K562 (cell line): ENCODE measurements around the gene SPTBN2. TPM values are rescaled to one million over a fixed set of nuclear protein-coding genes. Genes with fewer than 3 reads are reported as not detected.
A peak's percentile ranks its signal among the peaks of the same experiment; 100 is the strongest.

ENCODE experiments used
- ATAC-seq: fragments of 200-7000 bp; cut with Tn5 transposase; 3 replicates; pipeline ENCODE4 v1.9.1; 2020; ENCODE audit warnings: moderate library complexity
- BruUV-seq: library from RNA; stranded (reverse); fragments of 400-500 nt; replicated peaks from 2 replicates; lab custom pipeline; 2021; lab: Mats Ljungman, UMichigan
- CTCF ChIA-PET: fragments of 300-600 bp; formaldehyde crosslinking; extraction: SDS; loops from one replicate; lab custom pipeline; 2021; ENCODE audit warnings: low intra/inter-chr PET ratio; lab: Yijun Ruan, JAX
- POLR2A ChIA-PET: fragments of 300-600, 350-650 bp; sonication (Branson Sonifier 250); formaldehyde crosslinking; extraction: SDS; loops from one replicate; lab custom pipeline; 2021; ENCODE audit warnings: antibody characterized with exemption, inconsistent platforms; lab: Yijun Ruan, JAX
- DNase-seq, 4 experiments: peaks; one replicate each; pipeline versions ENCODE4 v3.0.0 to v3.0.0-alpha.2; 2011 to 2018; ENCODE audit warnings: low spot score in 3 of 4, mixed read lengths in 3 of 4; ENCODE audit errors: extremely low read depth in 1 of 4
- FAIRE-seq: peaks from 2 replicates; lab custom pipeline; 2011; peaks lifted over from hg19 to GRCh38; lab: Jason Lieb, UNC
- H2AFZ ChIP-seq: 2 replicates; pipeline ENCODE4 v1.6.0; 2011; ENCODE audit warnings: low read depth, low read length, control low read depth, inconsistent platforms
- H3K27ac ChIP-seq: fragments of 200-600 bp; 3 replicates; pipeline ENCODE4 v1.8.0; 2011; ENCODE audit warnings: low read depth, mild to moderate bottlenecking, control low read depth, inconsistent platforms, low read length, moderate library complexity, mixed read lengths; ENCODE audit errors: extremely low read depth
- H3K27me3 ChIP-seq, 2 experiments: fragments of 300-600 bp in 1 of 2; 2 replicates in 1 of 2; 3 replicates in 1 of 2; pipeline versions ENCODE4 v1.6.0 to v1.8.0; 2011; ENCODE audit warnings: inconsistent platforms in 2 of 2, low read length in 2 of 2, mild to moderate bottlenecking in 1 of 2, mixed read lengths in 1 of 2, moderate library complexity in 1 of 2; ENCODE audit not compliant: control insufficient read depth in 2 of 2, insufficient read depth in 2 of 2
- H3K36me3 ChIP-seq: fragments of 300-600 bp; 3 replicates; pipeline ENCODE4 v1.8.0; 2011; ENCODE audit warnings: mild to moderate bottlenecking, low read length, inconsistent platforms; ENCODE audit not compliant: control insufficient read depth, insufficient read depth
- H3K4me1 ChIP-seq, 2 experiments: fragments of 200-600 bp in 1 of 2; replicated peaks in 1 of 2; 2 replicates in 1 of 2; 3 replicates in 1 of 2; pipeline versions ENCODE4 v1.5.1 to v1.8.0; 2011; ENCODE audit warnings: inconsistent platforms in 2 of 2, low read length in 2 of 2, mild to moderate bottlenecking in 1 of 2, mixed read lengths in 1 of 2, moderate library complexity in 1 of 2; ENCODE audit not compliant: control insufficient read depth in 2 of 2, insufficient read depth in 2 of 2
- H3K4me2 ChIP-seq: 2 replicates; pipeline ENCODE4 v1.6.1; 2011; ENCODE audit warnings: low read length, control low read depth, inconsistent platforms, mixed read lengths; ENCODE audit not compliant: insufficient read depth
- H3K4me3 ChIP-seq: fragments of 200-600 bp; sonication (generic), shearing (Covaris generic); 2 replicates; pipeline ENCODE4 v1.5.1; 2016; ENCODE audit warnings: control low read depth, inconsistent platforms
- H3K79me2 ChIP-seq: fragments of 200-600 bp; 3 replicates; pipeline ENCODE4 v1.8.0; 2011; ENCODE audit warnings: low read length, inconsistent platforms; ENCODE audit not compliant: control insufficient read depth, insufficient read depth
- H3K9ac ChIP-seq, 2 experiments: 2 replicates each; pipeline versions ENCODE4 v1.6.0 to v1.6.1; 2011; ENCODE audit warnings: low read depth in 2 of 2, low read length in 2 of 2, control low read depth in 1 of 2, inconsistent platforms in 1 of 2, mild to moderate bottlenecking in 1 of 2, mixed read lengths in 1 of 2; ENCODE audit not compliant: insufficient read depth in 1 of 2
- H3K9me1 ChIP-seq: one replicate; pipeline ENCODE4 v1.6.0; 2011; ENCODE audit warnings: inconsistent platforms, mild to moderate bottlenecking, low read length, moderate library complexity; ENCODE audit not compliant: control insufficient read depth, insufficient read depth
- H3K9me3 ChIP-seq: replicated peaks from 2 replicates; pipeline ENCODE4 v1.5.1; 2011; ENCODE audit warnings: low read depth, low read length, inconsistent platforms; ENCODE audit not compliant: control insufficient read depth, insufficient read depth
- H4K20me1 ChIP-seq: replicated peaks from 2 replicates; pipeline ENCODE4 v1.6.1; 2011; ENCODE audit warnings: low read length, inconsistent platforms, mixed read lengths; ENCODE audit not compliant: control insufficient read depth, insufficient read depth
- BHLHE40 ChIP-seq: IDR thresholded peaks from 2 replicates; pipeline ENCODE4 v1.6.1; 2011; ENCODE audit warnings: low read length, improper control_type of control experiment
- CBX2 ChIP-seq: fragments of 200-600 bp; sonication (generic); IDR thresholded peaks from one replicate; pipeline ENCODE4 v1.6.1; 2012; ENCODE audit warnings: mild to moderate bottlenecking, low read length, inconsistent platforms; ENCODE audit not compliant: insufficient read depth, poor library complexity, severe bottlenecking
- HOMEZ ChIP-seq: fragments of 250-450 bp; sonication (Bioruptor Pico); IDR thresholded peaks from 2 replicates; pipeline ENCODE4 v1.4.0; 2020; ENCODE audit warnings: mild to moderate bottlenecking, moderate library complexity
- PCBP1 ChIP-seq: fragments of 200-400 bp; formaldehyde crosslinking; IDR thresholded peaks from 2 replicates; pipeline ENCODE4 v1.6.1; 2018; ENCODE audit warnings: mild to moderate bottlenecking, low read depth, low read length; ENCODE audit not compliant: poor library complexity, severe bottlenecking
- PHF20 ChIP-seq: fragments of 450-650 bp; IDR thresholded peaks from 2 replicates; pipeline ENCODE4 v1.6.1; 2018; ENCODE audit not compliant: partially characterized antibody
- SIX5 ChIP-seq, 2 experiments: IDR thresholded peaks; 2 replicates each; pipeline ENCODE4 v1.6.1; 2011; ENCODE audit warnings: low read length in 2 of 2, borderline replicate concordance in 1 of 2, low read depth in 1 of 2, mild to moderate bottlenecking in 1 of 2, moderate library complexity in 1 of 2; ENCODE audit not compliant: insufficient read depth in 1 of 2
- SMARCC2 ChIP-seq: fragments of 450-650 bp; IDR thresholded peaks from 2 replicates; pipeline ENCODE4 v1.6.1; 2017; ENCODE audit warnings: antibody characterized with exemption, moderate library complexity, mild to moderate bottlenecking, low read depth
- VEZF1 ChIP-seq: fragments of 200-800 bp; sonication (Bioruptor generic); IDR thresholded peaks from 2 replicates; pipeline ENCODE4 v1.6.1; 2017; ENCODE audit warnings: missing genetic modification characterization, missing compliant biosample characterization
- ZNF274 ChIP-seq: IDR thresholded peaks from 2 replicates; pipeline ENCODE4 v1.6.1; 2011; ENCODE audit warnings: low read depth, mild to moderate bottlenecking, low read length, moderate library complexity, borderline replicate concordance
- ZSCAN32 ChIP-seq: fragments of 450-650 bp; formaldehyde crosslinking; IDR thresholded peaks from 2 replicates; pipeline ENCODE4 v1.4.0; 2020; ENCODE audit warnings: mild to moderate bottlenecking, moderate library complexity
- WGBS: fragments of 100-300 bp; shearing (Covaris generic); methylation state at CpG from one replicate; pipeline ENCODE4 v1.1.6; 2016; ENCODE audit warnings: low coverage, mixed read lengths; ENCODE audit not compliant: insufficient coverage; ENCODE audit errors: missing lambda C conversion rate; 5-methylcytosine and 5-hydroxymethylcytosine counted together
- in situ Hi-C: fragments of 300-500 bp; cut with MboI; formaldehyde crosslinking; loops from 4 replicates; pipeline ENCODE4 v1.15.0; 2018; ENCODE audit warnings: inconsistent platforms, mixed read lengths
- intact Hi-C: fragments of 100-400 bp; cut with micrococcal nuclease; formaldehyde crosslinking; loops from 2 replicates; pipeline ENCODE4 v1.14.2; 2022
- polyA plus RNA-seq, 8 experiments: library from polyadenylated mRNA; depleted of rRNA in 4 of 8; stranded (reverse) in 5 of 8; unstranded in 3 of 8; fragments of >200 nt; fragmentation: Nextera tagmentation in 2 of 8; fragmentation: Illumina TruSeq in 1 of 8; extraction: Ambion mirVana in 2 of 8; extraction: Trizol in 1 of 8; gene quantifications; 2 replicates each; pipeline versions ENCODE4 v1.2.1 to v1.2.3, GENCODE V29; 2011 to 2014; ENCODE audit warnings: inconsistent platforms in 1 of 8, missing spikeins in 1 of 8
- total RNA-seq, 7 experiments: library from RNA; depleted of rRNA in 6 of 7; stranded (reverse); fragments of >200 nt in 6 of 7; fragmentation: Illumina TruSeq in 2 of 7; extraction: Trizol in 2 of 7; gene quantifications; 2 replicates each; pipeline versions ENCODE4 v1.2.1 to v1.2.3, GENCODE V29; 2011 to 2021; ENCODE audit warnings: low replicate concordance in 1 of 7
- TF ChIP-seq, protein P1 (sequence below), 3 experiments: fragments of 200-800 bp in 1 of 3; fragments of 250-450 bp in 1 of 3; fragments of 450-650 bp in 1 of 3; sonication (Bioruptor Pico) in 1 of 3; sonication (Bioruptor generic) in 1 of 3; formaldehyde crosslinking in 1 of 3; IDR thresholded peaks; 2 replicates each; pipeline versions ENCODE4 v1.6.1 to v1.8.0; 2016 to 2022; ENCODE audit warnings: mild to moderate bottlenecking in 2 of 3, missing genetic modification characterization in 2 of 3, missing compliant biosample characterization in 1 of 3, moderate library complexity in 1 of 3

Gene SPTBN2
- total and polyA plus RNA-seq, 9 of the 15 experiments (the other 6 are each of a cell fraction or from before 2014, with no cell fraction given) = 0.38 to 56.5 (median 19.7) TPM

DNA sequence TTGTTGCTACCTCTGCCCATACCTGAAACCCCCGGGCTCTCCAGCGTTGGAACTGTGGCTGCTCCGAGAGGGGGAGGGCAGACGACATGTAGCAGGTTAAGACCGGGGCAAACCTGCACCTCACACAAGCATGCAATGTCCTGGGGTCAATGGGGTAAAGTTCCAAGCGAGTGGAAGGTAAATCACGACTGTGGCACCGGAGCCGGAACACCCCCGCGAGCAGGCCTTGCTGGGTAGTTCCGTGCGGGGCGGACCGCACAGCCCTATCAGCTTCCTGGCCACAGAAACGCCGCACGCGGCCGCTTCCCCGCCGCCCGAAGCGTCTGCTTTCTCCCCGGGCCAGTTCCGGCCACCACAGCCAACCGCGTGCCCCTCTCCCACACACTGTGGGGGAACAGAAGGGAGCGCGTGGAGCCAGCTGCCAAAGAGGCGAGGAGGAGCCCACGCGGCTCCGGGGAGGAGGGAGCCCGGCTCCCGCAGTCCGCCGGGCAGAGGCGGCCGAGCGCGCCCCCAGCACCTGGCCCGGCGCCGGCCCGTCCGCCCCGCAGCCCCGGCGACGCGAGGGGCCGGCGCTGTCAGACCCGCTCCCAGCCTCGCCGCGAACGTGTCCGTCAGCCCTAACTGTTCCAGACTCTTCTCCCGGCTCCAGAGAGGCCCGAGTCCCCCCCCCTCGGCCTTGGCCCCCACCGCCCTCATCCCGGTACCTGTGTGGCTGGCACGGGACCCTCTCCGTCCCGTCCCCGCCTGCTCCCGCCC lies 1.6 kb downstream of the SPTBN2 start:
- H3K9me3 ChIP-seq = no peaks in the 10 kb centered on the region
- peak overlapping the region; percentile 82 for H3K4me2 ChIP-seq
- H3K27me3 ChIP-seq = 0 out of 5 replicates have a peak, but pooled peaks cover 0 to 3% of the 10 kb centered on the region in 2 experiments
- H3K9me1 ChIP-seq = no peaks in the 10 kb centered on the region
- intact Hi-C loops = no loop called here
- peak overlapping the region; percentile 71 for H2AFZ ChIP-seq
- ChIA-PET POLR2A (interaction anchor here (0.6 to 1.9 kb wide), 4 partner anchors 9 to 28 kb away, joined by 3 to 10 read pairs (median 4); no protein-coding TSS in a partner anchor), CTCF (interaction anchor here (0.5 kb wide), 1 partner anchor 294 kb away, joined by 5 read pairs; no protein-coding TSS in a partner anchor)
- no TSS peak for BruUV-seq
- H3K4me3 ChIP-seq = peak overlapping the region; percentile 51
- peaks cover 24 to 34% of the 10 kb centered on the region in 2 experiments; a peak in 4 of 5 replicates for H3K4me1 ChIP-seq
- H3K79me2 ChIP-seq = peaks cover 22% of the 10 kb centered on the region
- peak overlapping the region; percentile 76 to 89 for H3K9ac ChIP-seq
- DNase-seq (peak; percentile 60 to 85 (median 77)), ATAC-seq (peak; percentile 72), FAIRE-seq (no peak)
- no peaks in the 10 kb centered on the region; the same call in 1 of the 2 replicates for H4K20me1 ChIP-seq
- WGBS = under 1% methylated on average over 35 of the region's 70 CpGs
- 0 out of 3 replicates have a peak, but pooled peaks cover 3% of the 10 kb centered on the region for H3K36me3 ChIP-seq
- in situ Hi-C loops = no loop called here
- H3K27ac ChIP-seq = peak overlapping the region; percentile 75
- TF ChIP-seq, protein P1, sequence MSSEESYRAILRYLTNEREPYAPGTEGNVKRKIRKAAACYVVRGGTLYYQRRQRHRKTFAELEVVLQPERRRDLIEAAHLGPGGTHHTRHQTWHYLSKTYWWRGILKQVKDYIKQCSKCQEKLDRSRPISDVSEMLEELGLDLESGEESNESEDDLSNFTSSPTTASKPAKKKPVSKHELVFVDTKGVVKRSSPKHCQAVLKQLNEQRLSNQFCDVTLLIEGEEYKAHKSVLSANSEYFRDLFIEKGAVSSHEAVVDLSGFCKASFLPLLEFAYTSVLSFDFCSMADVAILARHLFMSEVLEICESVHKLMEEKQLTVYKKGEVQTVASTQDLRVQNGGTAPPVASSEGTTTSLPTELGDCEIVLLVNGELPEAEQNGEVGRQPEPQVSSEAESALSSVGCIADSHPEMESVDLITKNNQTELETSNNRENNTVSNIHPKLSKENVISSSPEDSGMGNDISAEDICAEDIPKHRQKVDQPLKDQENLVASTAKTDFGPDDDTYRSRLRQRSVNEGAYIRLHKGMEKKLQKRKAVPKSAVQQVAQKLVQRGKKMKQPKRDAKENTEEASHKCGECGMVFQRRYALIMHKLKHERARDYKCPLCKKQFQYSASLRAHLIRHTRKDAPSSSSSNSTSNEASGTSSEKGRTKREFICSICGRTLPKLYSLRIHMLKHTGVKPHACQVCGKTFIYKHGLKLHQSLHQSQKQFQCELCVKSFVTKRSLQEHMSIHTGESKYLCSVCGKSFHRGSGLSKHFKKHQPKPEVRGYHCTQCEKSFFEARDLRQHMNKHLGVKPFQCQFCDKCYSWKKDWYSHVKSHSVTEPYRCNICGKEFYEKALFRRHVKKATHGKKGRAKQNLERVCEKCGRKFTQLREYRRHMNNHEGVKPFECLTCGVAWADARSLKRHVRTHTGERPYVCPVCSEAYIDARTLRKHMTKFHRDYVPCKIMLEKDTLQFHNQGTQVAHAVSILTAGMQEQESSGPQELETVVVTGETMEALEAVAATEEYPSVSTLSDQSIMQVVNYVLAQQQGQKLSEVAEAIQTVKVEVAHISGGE (CRISPR knock-in tag; IDR thresholded peaks at IDR 0.05) = peak in 1 of 3 experiments; percentile 64; a peak in 2 of 6 replicates
- peak; percentile 30; the same call in 1 of the 2 replicates for TF ChIP-seq BHLHE40
- no peak for TF ChIP-seq HOMEZ
- TF ChIP-seq PCBP1 = no peak
- TF ChIP-seq SIX5 (IDR thresholded peaks at IDR 0.05; ENCODE audit: borderline replicate concordance in 1 of 2, insufficient read depth in 1 of 2, low read depth in 1 of 2, low read length in 2 of 2) = no peak
- no peak for TF ChIP-seq ZSCAN32 (CRISPR knock-in tag)
- no peak for TF ChIP-seq CBX2
- TF ChIP-seq VEZF1 (CRISPR knock-in tag) = peak; percentile 82
- TF ChIP-seq PHF20 = peak; percentile 42
- TF ChIP-seq ZNF274 = no peak
- no peak for TF ChIP-seq SMARCC2
